Tibial nerve (tissue), 4 donors: ENCODE data around the gene DNAH10. TPM values are rescaled to one million over a fixed set of nuclear protein-coding genes. Genes with fewer than 3 reads are reported as not detected.

ENCODE experiments used
- DNase-seq, 2 donors: peaks; one replicate each; pipeline ENCODE4 v3.0.0-alpha.2; 2019; ENCODE audit warnings: low spot score in 2 of 2
- H3K27ac ChIP-seq, 4 donors: fragments of 200-600 bp; sonication (generic) in 3 of 4; one replicate each; pipeline ENCODE4 v1.5.1; 2017 to 2019; ENCODE audit warnings: mild to moderate bottlenecking in 1 of 4
- H3K27me3 ChIP-seq, 2 donors: fragments of 200-600 bp; sonication (generic) in 1 of 2; one replicate each; pipeline versions ENCODE4 v1.5.1 to v1.6.0; 2017 to 2019
- H3K36me3 ChIP-seq, 3 donors: fragments of 200-600 bp; sonication (generic); one replicate each; pipeline ENCODE4 v1.5.1; 2018 to 2019
- H3K4me1 ChIP-seq, 4 donors: fragments of 200-600 bp; sonication (generic) in 3 of 4; one replicate each; pipeline ENCODE4 v1.5.1; 2017 to 2019
- H3K4me3 ChIP-seq, 4 donors: fragments of 200-600 bp; sonication (generic) in 3 of 4; one replicate each; pipeline ENCODE4 v1.5.1; 2017 to 2019; ENCODE audit warnings: mild to moderate bottlenecking in 1 of 4, moderate library complexity in 1 of 4
- H3K9me3 ChIP-seq, 4 donors: fragments of 200-600 bp; sonication (generic) in 3 of 4; one replicate each; pipeline ENCODE4 v1.5.1; 2017 to 2019
- EP300 ChIP-seq, 2 donors: sonication (generic); formaldehyde crosslinking; IDR thresholded peaks; one replicate each; pipeline ENCODE4 v1.6.1; 2017; ENCODE audit warnings: antibody characterized with exemption in 2 of 2, mild to moderate bottlenecking in 1 of 2
- POLR2A ChIP-seq, 2 donors: fragments of 450-650 bp; IDR thresholded peaks; one replicate each; pipeline ENCODE4 v1.6.1; 2017; ENCODE audit warnings: antibody characterized with exemption in 2 of 2, mild to moderate bottlenecking in 2 of 2, moderate library complexity in 2 of 2
- WGBS, 2 donors: methylation state at CpG; one replicate each; pipeline ENCODE4 v1.1.5; 2018; 5-methylcytosine and 5-hydroxymethylcytosine counted together
- total RNA-seq, 4 donors: library from RNA; depleted of rRNA; stranded (reverse); fragments of >200 nt; gene quantifications; one replicate each; pipeline ENCODE4 v1.1.0, GENCODE V29; 2016
- TF ChIP-seq, protein P1 (sequence below), 5 experiments: fragments of 200-600 bp in 3 of 5; fragments of 450-650 bp in 2 of 5; sonication (generic) in 3 of 5; IDR thresholded peaks; one replicate each; pipeline ENCODE4 v1.5.1; 2016 to 2019; ENCODE audit warnings: antibody characterized with exemption in 5 of 5, mild to moderate bottlenecking in 3 of 5, moderate library complexity in 2 of 5

The DNAH10 gene
- total RNA-seq, 4 donors from 2014 or later = 3.1 TPM; not detected in 3

GRCh38 chr12:123958462-123958861 lies 196.4 kb downstream of the DNAH10 start:
- TF ChIP-seq, protein P1, sequence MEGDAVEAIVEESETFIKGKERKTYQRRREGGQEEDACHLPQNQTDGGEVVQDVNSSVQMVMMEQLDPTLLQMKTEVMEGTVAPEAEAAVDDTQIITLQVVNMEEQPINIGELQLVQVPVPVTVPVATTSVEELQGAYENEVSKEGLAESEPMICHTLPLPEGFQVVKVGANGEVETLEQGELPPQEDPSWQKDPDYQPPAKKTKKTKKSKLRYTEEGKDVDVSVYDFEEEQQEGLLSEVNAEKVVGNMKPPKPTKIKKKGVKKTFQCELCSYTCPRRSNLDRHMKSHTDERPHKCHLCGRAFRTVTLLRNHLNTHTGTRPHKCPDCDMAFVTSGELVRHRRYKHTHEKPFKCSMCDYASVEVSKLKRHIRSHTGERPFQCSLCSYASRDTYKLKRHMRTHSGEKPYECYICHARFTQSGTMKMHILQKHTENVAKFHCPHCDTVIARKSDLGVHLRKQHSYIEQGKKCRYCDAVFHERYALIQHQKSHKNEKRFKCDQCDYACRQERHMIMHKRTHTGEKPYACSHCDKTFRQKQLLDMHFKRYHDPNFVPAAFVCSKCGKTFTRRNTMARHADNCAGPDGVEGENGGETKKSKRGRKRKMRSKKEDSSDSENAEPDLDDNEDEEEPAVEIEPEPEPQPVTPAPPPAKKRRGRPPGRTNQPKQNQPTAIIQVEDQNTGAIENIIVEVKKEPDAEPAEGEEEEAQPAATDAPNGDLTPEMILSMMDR (IDR thresholded peaks at IDR 0.05) = no peak
- TF ChIP-seq POLR2A (IDR thresholded peaks at IDR 0.05) (no peak), EP300 (IDR thresholded peaks at IDR 0.05) (no peak)
- WGBS, 2 donors = 82 to 85% methylated on average over 8 of the region's 8 CpGs
- DNase-seq = no peak
- no peaks in the 10 kb centered on the region for H3K4me1 ChIP-seq
- H3K27ac ChIP-seq = no peak overlapping the region
- peaks cover 0 to 9% (median 0%) of the 10 kb centered on the region in 3 donors for H3K36me3 ChIP-seq
- no peaks in the 10 kb centered on the region for H3K9me3 ChIP-seq
- no peaks in the 10 kb centered on the region for H3K27me3 ChIP-seq
- no peak overlapping the region for H3K4me3 ChIP-seq

GRCh38 chr12:123958876-123959275 lies 196.8 kb downstream of the DNAH10 start:
- Histone ChIP-seq H3K36me3 (peaks cover 0 to 9% (median 0%) of the 10 kb centered on the region in 3 donors), H3K9me3 (no peaks in the 10 kb centered on the region), H3K27ac (no peak overlapping the region), H3K4me1 (no peaks in the 10 kb centered on the region), H3K4me3 (no peak overlapping the region), H3K27me3 (no peaks in the 10 kb centered on the region)
- no peak for TF ChIP-seq EP300 (IDR thresholded peaks at IDR 0.05)
- no peak for TF ChIP-seq POLR2A (IDR thresholded peaks at IDR 0.05)
- TF ChIP-seq, protein P1 (IDR thresholded peaks at IDR 0.05) = no peak
- 77 to 85% methylated on average over 9 of the region's 9 CpGs for WGBS, 2 donors
- DNase-seq = no peak

DNA sequence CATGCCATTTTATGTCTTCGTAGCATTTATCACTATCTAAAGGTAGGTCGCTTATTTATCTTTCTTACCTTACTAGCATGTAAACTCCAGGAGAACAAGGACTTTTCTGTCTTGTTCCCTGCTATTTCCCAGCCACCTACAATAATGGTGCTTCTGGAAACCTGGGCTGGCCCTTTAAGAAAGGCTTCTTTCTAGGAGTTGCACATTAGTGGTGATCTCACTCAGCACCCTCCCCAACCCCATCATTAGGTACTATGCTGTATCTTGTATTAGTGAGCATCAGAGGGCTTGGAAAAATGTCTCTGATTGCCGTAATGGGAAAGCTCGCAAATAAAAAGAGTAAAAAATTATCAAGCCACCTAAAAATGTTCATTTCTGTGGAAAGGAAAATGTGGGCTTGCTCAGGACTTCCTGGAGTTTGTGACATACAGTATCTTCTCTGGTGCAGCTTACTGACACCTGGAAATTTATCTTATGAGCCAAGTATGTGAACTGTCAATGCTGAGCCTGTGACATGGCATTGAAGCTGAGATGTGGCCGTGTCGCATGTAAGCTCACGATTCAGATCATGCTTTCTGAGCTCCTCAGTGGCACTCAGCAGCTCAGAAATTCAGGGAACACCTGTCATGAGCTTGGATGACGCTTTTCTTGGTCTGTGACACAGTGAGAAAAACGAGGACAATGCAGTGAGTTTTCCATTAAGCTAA lies 198.1 kb downstream of the DNAH10 start:
- Histone ChIP-seq H3K4me3 (no peak overlapping the region), H3K27ac (no peak overlapping the region), H3K27me3 (no peaks in the 10 kb centered on the region), H3K4me1 (no peaks in the 10 kb centered on the region), H3K36me3 (peaks cover 0 to 5% (median 0%) of the 10 kb centered on the region in 3 donors), H3K9me3 (no peaks in the 10 kb centered on the region)
- DNase-seq = no peak
- WGBS, 2 donors = 90 to 91% methylated on average over 9 of the region's 9 CpGs
- no peak for TF ChIP-seq POLR2A (IDR thresholded peaks at IDR 0.05)
- TF ChIP-seq, protein P1 (IDR thresholded peaks at IDR 0.05) = no peak
- no peak for TF ChIP-seq EP300 (IDR thresholded peaks at IDR 0.05)

- no peaks in the 10 kb centered on the region for H3K4me1 ChIP-seq
- WGBS, 2 donors = 75 to 78% methylated on average over 4 of the region's 4 CpGs
- H3K27me3 ChIP-seq = no peaks in the 10 kb centered on the region
- TF ChIP-seq, protein P1 (IDR thresholded peaks at IDR 0.05) = no peak
- no peak for TF ChIP-seq EP300 (IDR thresholded peaks at IDR 0.05)
- TF ChIP-seq POLR2A (IDR thresholded peaks at IDR 0.05) = no peak
- H3K4me3 ChIP-seq = no peak overlapping the region
- no peaks in the 10 kb centered on the region for H3K9me3 ChIP-seq
- DNase-seq = no peak
- peaks cover 0 to 5% (median 0%) of the 10 kb centered on the region in 3 donors for H3K36me3 ChIP-seq
- no peak overlapping the region for H3K27ac ChIP-seq
Measured at GRCh38 chr12:123960856-123961255, 198.8 kb downstream of the DNAH10 start.

- Histone ChIP-seq H3K4me3 (no peak overlapping the region), H3K4me1 (no peaks in the 10 kb centered on the region), H3K27me3 (no peaks in the 10 kb centered on the region), H3K27ac (no peak overlapping the region), H3K36me3 (peaks cover 0 to 5% (median 0%) of the 10 kb centered on the region in 3 donors), H3K9me3 (no peaks in the 10 kb centered on the region)
- TF ChIP-seq EP300 (IDR thresholded peaks at IDR 0.05) (no peak), POLR2A (IDR thresholded peaks at IDR 0.05) (no peak)
- TF ChIP-seq, protein P1 (IDR thresholded peaks at IDR 0.05) = no peak
- WGBS, 2 donors = 84 to 86% methylated on average over 12 of the region's 12 CpGs
- DNase-seq = no peak
Measured at GRCh38 chr12:123961585-123962345, 199.7 kb downstream of the DNAH10 start.
